HEK293 (cell line): ENCODE data around the gene NLRP6.

Source experiments
- RBAK ChIP-seq: fragments of 450-650 bp; formaldehyde crosslinking; IDR thresholded peaks from 2 replicates; pipeline ENCODE4 v1.5.1; 2016; ENCODE audit warnings: missing biosample characterization, missing genetic modification characterization
- SETDB1 ChIP-seq: IDR thresholded peaks from one replicate; pipeline ENCODE4 v1.6.1; 2017; ENCODE audit warnings: mild to moderate bottlenecking, low read length, moderate library complexity, mixed read lengths; ENCODE audit not compliant: insufficient read length
- TRIM28 ChIP-seq: IDR thresholded peaks from 2 replicates; pipeline ENCODE4 v1.6.1; 2011; ENCODE audit warnings: low read length, control low read depth, borderline replicate concordance
- ZNF133 ChIP-seq: fragments of 450-650 bp; formaldehyde crosslinking; IDR thresholded peaks from 2 replicates; pipeline ENCODE4 v1.5.1; 2016; ENCODE audit warnings: missing biosample characterization, missing genetic modification characterization
- ZNF223 ChIP-seq: fragments of 450-650 bp; formaldehyde crosslinking; IDR thresholded peaks from 2 replicates; pipeline ENCODE4 v1.5.1; 2016; ENCODE audit warnings: missing biosample characterization, missing genetic modification characterization
- ZNF248 ChIP-seq: fragments of 450-650 bp; formaldehyde crosslinking; IDR thresholded peaks from 2 replicates; pipeline ENCODE4 v1.5.1; 2017; ENCODE audit warnings: missing biosample characterization, missing genetic modification characterization
- ZNF274 ChIP-seq, 2 experiments: fragments of 200-500 bp in 1 of 2; fragments of 450-650 bp in 1 of 2; sonication (Bioruptor generic) in 1 of 2; formaldehyde crosslinking in 1 of 2; IDR thresholded peaks; 2 replicates each; pipeline versions ENCODE4 v1.5.1 to v1.6.1; 2014 to 2016; ENCODE audit warnings: borderline replicate concordance in 1 of 2, inconsistent platforms in 1 of 2, low read length in 1 of 2, missing biosample characterization in 1 of 2, missing genetic modification characterization in 1 of 2
- ZNF629 ChIP-seq: fragments of 450-650 bp; formaldehyde crosslinking; IDR thresholded peaks from 2 replicates; pipeline ENCODE4 v1.5.1; 2017; ENCODE audit warnings: missing biosample characterization, missing genetic modification characterization
- ZNF792 ChIP-seq: fragments of 450-650 bp; formaldehyde crosslinking; IDR thresholded peaks from 2 replicates; pipeline ENCODE4 v1.5.1; 2016; ENCODE audit warnings: missing biosample characterization, missing genetic modification characterization
- ZNF830 ChIP-seq: fragments of 450-650 bp; IDR thresholded peaks from 2 replicates; pipeline ENCODE4 v1.5.0; 2018; ENCODE audit warnings: missing biosample characterization, missing genetic modification characterization, low read depth, mild to moderate bottlenecking, moderate library complexity
- TF ChIP-seq, protein P1 (sequence below): fragments of 450-650 bp; formaldehyde crosslinking; IDR thresholded peaks from 2 replicates; pipeline ENCODE4 v1.5.1; 2016; ENCODE audit warnings: missing biosample characterization, missing genetic modification characterization
- TF ChIP-seq, protein P2 (sequence below): fragments of 450-650 bp; formaldehyde crosslinking; IDR thresholded peaks from 2 replicates; pipeline ENCODE4 v1.5.1; 2016; ENCODE audit warnings: missing biosample characterization, missing genetic modification characterization

- TF ChIP-seq, protein P1, sequence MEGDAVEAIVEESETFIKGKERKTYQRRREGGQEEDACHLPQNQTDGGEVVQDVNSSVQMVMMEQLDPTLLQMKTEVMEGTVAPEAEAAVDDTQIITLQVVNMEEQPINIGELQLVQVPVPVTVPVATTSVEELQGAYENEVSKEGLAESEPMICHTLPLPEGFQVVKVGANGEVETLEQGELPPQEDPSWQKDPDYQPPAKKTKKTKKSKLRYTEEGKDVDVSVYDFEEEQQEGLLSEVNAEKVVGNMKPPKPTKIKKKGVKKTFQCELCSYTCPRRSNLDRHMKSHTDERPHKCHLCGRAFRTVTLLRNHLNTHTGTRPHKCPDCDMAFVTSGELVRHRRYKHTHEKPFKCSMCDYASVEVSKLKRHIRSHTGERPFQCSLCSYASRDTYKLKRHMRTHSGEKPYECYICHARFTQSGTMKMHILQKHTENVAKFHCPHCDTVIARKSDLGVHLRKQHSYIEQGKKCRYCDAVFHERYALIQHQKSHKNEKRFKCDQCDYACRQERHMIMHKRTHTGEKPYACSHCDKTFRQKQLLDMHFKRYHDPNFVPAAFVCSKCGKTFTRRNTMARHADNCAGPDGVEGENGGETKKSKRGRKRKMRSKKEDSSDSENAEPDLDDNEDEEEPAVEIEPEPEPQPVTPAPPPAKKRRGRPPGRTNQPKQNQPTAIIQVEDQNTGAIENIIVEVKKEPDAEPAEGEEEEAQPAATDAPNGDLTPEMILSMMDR, result no peak
- no peak for TF ChIP-seq ZNF274 (IDR thresholded peaks at IDR 0.05; ENCODE audit: low read length)
- no peak for TF ChIP-seq ZNF274 (tag by site-specific recombination; IDR thresholded peaks at IDR 0.05; ENCODE audit: borderline replicate concordance)
- TF ChIP-seq ZNF133, result no peak
- TF ChIP-seq ZNF248 (tag by site-specific recombination), result no peak
- TF ChIP-seq ZNF792, result no peak
- no peak for TF ChIP-seq ZNF223 (tag by site-specific recombination)
- no peak for TF ChIP-seq ZNF830 (tag by site-specific recombination)
- TF ChIP-seq SETDB1, result no peak
- no peak for TF ChIP-seq RBAK (tag by site-specific recombination)
- no peak for TF ChIP-seq ZNF629
- TF ChIP-seq, protein P2, sequence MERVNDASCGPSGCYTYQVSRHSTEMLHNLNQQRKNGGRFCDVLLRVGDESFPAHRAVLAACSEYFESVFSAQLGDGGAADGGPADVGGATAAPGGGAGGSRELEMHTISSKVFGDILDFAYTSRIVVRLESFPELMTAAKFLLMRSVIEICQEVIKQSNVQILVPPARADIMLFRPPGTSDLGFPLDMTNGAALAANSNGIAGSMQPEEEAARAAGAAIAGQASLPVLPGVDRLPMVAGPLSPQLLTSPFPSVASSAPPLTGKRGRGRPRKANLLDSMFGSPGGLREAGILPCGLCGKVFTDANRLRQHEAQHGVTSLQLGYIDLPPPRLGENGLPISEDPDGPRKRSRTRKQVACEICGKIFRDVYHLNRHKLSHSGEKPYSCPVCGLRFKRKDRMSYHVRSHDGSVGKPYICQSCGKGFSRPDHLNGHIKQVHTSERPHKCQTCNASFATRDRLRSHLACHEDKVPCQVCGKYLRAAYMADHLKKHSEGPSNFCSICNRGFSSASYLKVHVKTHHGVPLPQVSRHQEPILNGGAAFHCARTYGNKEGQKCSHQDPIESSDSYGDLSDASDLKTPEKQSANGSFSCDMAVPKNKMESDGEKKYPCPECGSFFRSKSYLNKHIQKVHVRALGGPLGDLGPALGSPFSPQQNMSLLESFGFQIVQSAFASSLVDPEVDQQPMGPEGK (tag by site-specific recombination), result no peak
- TF ChIP-seq TRIM28, result no peak
These were observed 25.5 kb upstream of the NLRP6 start for GRCh38 chr11:252666-253065.
